Left colon (tissue), 2 donors: ENCODE results near the gene CAB39L. TPM values are rescaled to one million over a fixed set of nuclear protein-coding genes. Genes with fewer than 3 reads are reported as not detected.

Experiments
- ATAC-seq: fragments of 200-7000 bp; cut with Tn5 transposase; one replicate; pipeline ENCODE4 v1.9.1; 2020; ENCODE audit warnings: mild to moderate bottlenecking, moderate library complexity
- DNase-seq, 2 donors: peaks; one replicate each; pipeline ENCODE4 v3.0.0-alpha.2; 2020
- intact Hi-C, 2 donors: fragments of 100-400 bp; cut with DNase I in 1 of 2; cut with micrococcal nuclease in 1 of 2; formaldehyde crosslinking; loops; one replicate each; pipeline versions ENCODE4 v1.11.2 to v1.14.0; 2022; cut with DNase I, micrococcal nuclease
- total RNA-seq, 2 donors: library from RNA; stranded (reverse); fragmentation: NEBNext Ultra II Directional; extraction: Animal tissue kit (Norgen Biotek cat#: 25700); gene quantifications; one replicate each; pipeline ENCODE4 v1.2.1, GENCODE V29; 2021
- donor health status: DM: no; HTN: no; CAD: no.
- donor health status: DM: yes; HTN: yes; CAD: no.

CAB39L gene
- total RNA-seq, 2 donors from 2014 or later: 6.8 to 13.5 TPM

GRCh38 chr13:49444524-49445395 is 896 bp upstream of the CAB39L start:
- DNase-seq (peak; percentile 14 to 31), ATAC-seq (peak; percentile 25)
- intact Hi-C loops: no loop called here

- intact Hi-C loops: no loop called here
- ATAC-seq (no peak), DNase-seq (no peak)
Observed at GRCh38 chr13:49443357-49443703, 534 bp downstream of the CAB39L start.

GRCh38 chr13:49441846-49442245 is 2.0 kb downstream of the CAB39L start:
- no peak for ATAC-seq
- intact Hi-C loops: no loop called here
- DNase-seq: no peak

GRCh38 chr13:49441312-49441711 is 2.6 kb downstream of the CAB39L start:
- DNase-seq (no peak), ATAC-seq (no peak)
- intact Hi-C loops: no loop called here

DNA sequence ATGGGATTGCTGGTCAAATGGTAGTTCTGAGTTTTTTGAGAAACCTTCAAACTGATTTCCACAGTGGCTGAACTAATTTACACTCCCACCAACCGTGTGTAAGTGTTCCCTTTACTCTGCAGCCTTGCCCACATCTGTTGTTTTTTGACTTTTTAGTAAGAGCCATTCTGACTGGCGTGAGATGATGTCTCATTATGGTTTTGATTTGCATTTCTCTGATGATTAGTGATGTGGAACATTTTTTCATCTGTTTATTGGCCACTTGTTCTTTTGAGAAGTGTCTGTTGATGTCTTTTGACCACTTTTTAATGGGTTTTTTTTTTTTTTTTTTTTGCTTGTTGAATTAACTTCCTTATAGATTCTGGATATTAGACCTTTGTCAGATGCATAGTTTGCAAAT is 4.3 kb downstream of the CAB39L start:
- no peak for DNase-seq
- intact Hi-C loops: no loop called here
- no peak for ATAC-seq

GRCh38 chr13:49437705-49438104 is 6.2 kb downstream of the CAB39L start:
- intact Hi-C loops: loop anchor here in 1 of 2 donors (2.0 kb wide), 1 partner anchor 137 kb away; no protein-coding TSS in a partner anchor
- no peak for DNase-seq
- no peak for ATAC-seq

DNA sequence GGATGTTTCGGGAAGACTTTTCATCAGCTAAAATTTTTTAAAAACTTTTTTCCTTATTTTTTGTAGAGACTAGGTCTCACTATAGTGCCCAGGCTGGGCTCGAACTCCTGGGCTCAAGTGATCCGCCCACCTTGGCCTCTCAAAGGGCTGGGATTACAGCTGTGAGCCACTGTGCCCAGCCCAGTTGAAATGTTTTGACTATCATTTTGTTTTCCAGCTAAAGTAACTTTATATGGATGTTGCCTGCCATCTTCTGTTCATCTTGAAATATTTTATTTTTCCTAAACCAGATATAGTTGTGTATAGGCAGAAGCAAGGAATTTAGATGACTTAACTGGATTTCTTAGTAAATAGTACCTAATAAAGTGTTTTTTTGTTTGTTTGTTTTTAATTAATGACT is 7.0 kb downstream of the CAB39L start:
- no peak for DNase-seq
- intact Hi-C loops: loop anchor here in 1 of 2 donors (2.0 kb wide), 1 partner anchor 136 kb away; no protein-coding TSS in a partner anchor
- peak; percentile 59 for ATAC-seq

DNA sequence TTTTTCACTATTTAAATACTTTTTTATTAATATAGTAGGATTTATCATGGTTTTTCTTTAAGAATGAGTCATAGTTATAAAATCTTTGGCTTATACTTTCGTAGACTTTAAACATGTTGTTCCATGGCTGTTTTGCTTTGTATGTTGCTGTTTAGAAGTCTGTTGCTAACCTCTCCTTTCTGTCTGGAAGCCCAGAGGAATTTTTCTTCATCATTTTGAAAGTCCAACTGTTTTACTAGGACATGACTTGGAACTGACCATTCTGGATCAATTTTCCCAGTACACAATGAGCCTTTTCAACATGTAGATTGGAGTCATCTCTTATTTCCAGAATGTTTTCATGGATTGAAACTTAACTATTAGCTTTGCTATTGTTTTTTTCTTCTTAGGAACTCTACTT is 7.9 kb downstream of the CAB39L start:
- DNase-seq: no peak
- ATAC-seq: no peak
- intact Hi-C loops: loop anchor here in 1 of 2 donors (2.0 kb wide), 1 partner anchor 135 kb away; no protein-coding TSS in a partner anchor

DNA sequence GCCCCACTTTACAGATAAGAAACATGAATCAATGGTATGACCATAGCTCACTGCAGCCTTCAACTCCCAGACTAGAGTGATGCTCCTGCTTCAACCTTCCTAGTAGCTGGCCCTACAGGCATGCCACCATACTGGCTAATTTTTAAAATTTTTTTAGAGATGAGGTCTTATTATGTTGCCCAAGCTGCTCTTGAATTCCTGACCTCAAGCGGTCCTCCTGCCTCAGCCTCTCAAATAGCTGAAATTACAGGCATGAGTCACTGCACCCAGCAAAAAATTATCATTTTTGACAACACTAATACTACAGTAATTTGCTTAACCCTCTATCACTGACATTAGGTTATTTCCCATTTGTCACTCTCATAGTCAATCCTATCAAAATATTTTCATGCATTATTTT is 14.7 kb downstream of the CAB39L start:
- ATAC-seq (no peak), DNase-seq (no peak)
- intact Hi-C loops: no loop called here

DNA sequence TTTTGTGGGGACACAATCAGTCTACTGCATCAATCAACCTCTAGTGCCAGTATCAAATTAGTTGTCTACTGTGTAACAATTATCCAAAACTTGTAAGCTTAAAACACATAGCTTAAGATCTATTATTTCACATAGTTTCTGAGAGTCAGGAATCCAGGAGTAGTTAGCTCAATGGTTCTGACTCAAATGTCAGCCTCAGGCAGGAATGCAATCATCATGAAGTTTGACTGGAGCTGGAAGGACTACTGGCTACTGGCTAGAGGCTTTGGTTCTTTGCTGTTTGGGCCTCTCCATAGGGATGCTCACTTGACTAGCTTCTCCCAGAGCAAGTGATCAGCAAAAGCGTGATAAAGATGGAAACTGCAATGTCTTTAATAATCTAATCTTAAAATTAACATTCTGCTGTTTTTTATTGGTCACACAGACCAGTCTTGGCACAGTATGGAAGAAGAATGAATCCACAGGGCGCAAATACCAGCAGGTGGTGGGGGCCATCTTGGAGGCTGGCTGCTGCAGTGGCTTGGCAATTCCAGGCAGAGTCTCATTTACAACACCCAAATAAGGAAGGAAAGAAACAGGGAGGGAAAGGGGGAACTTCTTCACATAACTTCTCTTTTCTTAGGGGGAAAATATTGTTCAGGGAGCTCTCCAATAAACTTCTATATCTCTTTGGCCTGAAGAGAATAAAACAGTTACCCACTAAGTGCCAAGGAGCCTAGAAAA is 15.7 kb downstream of the CAB39L start:
- ATAC-seq: no peak

DNA sequence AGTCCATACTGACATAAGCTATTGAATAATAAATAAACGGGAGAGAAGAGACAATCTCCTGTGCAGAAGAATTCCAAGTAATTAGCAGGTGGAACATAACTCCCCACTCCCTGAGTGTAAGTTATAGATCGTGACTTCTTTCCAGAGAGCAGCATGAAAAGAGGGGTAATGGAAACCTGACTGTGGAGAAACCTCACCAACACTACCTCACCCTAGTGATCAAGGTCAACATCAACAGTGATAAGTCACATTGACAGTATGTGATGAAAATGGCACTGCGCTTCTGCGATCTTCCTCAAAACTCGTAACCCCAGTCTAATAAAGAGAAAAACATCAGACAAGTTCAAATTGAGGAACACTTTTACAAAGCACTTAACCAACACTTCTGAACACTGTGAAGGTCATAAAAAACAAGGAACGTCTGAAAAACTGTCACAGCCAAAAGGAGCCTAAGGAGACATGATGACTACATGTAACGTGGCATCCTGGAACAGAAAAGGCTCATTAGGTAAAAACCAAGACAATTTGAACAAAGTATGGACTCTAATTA is 19.8 kb downstream of the CAB39L start:
- ATAC-seq (no peak), DNase-seq (no peak)
- intact Hi-C loops: no loop called here

More for the DNA sequence above, 15.7 kb downstream of the CAB39L start:
- intact Hi-C loops: no loop called here
- no peak for DNase-seq

DNA sequence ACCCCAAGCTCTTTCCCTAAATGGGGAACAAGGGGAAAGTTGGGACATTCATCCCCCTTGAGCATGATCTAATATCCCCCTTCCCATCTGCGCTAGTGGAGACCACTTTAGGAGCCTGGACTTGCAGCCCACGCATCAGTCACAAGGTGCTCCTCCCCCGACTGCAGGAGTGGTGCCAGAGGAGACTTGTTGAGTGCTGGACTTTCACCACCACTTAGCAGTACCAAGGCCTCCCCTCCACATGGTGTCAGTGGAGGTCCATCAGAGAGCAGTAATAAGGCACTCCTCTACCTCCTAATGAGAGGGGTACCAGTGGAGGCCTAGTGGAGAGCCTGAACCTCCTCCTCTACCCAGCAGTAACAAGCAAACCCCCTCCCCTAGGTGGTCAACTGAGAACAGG is 22.5 kb downstream of the CAB39L start:
- ATAC-seq: no peak
- peak in 1 of 2 donors; percentile 10 for DNase-seq
- intact Hi-C loops: no loop called here

- intact Hi-C loops: no loop called here
- ATAC-seq (no peak), DNase-seq (no peak)
Observed at GRCh38 chr13:49419276-49419675, 24.6 kb downstream of the CAB39L start.

- intact Hi-C loops: no loop called here
- ATAC-seq (no peak), DNase-seq (no peak)
Observed at GRCh38 chr13:49418206-49418605, 25.7 kb downstream of the CAB39L start.

DNA sequence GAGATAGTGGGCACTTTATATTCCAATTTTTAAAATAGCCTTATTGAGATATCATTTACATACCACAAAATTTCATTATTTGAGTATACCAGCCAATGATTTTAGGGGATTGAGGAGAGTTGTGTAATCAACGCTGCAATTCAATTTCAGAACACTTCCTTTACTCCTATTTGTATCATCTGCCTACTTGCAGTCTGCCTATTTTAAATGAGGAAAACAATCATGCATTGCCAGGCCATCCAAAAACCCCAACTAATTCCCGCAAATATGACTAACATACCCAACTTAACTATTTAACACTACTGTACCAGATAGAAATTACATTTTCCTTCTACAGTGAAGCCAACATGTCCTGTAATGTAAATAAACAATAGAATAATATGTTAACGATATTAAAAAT is 26.7 kb downstream of the CAB39L start:
- DNase-seq: no peak
- intact Hi-C loops: no loop called here
- ATAC-seq: no peak

GRCh38 chr13:49412749-49413148 is 31.1 kb downstream of the CAB39L start:
- DNase-seq (no peak), ATAC-seq (no peak)
- intact Hi-C loops: no loop called here

DNA sequence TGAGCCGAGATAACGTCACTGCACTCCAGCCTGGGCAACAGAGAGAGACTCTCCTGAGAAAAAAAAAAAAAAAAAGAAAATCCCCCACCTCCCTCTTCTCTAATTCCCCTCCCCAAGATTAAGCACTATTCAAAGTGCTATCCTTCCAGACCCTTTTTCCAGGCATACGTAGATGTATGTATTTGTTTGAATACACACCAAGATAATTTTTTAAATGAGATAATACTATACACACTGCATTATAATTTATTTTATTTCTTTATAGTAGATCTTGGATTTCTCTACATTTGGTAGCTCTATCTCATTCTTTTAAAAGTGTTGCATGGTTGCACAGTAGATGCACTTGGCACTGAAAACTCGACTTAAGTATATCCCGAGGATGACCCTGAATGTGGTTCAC is 32.5 kb downstream of the CAB39L start:
- DNase-seq (no peak), ATAC-seq (no peak)
- intact Hi-C loops: no loop called here

GRCh38 chr13:49410477-49410876 is 33.4 kb downstream of the CAB39L start:
- intact Hi-C loops: no loop called here
- ATAC-seq (no peak), DNase-seq (no peak)

DNA sequence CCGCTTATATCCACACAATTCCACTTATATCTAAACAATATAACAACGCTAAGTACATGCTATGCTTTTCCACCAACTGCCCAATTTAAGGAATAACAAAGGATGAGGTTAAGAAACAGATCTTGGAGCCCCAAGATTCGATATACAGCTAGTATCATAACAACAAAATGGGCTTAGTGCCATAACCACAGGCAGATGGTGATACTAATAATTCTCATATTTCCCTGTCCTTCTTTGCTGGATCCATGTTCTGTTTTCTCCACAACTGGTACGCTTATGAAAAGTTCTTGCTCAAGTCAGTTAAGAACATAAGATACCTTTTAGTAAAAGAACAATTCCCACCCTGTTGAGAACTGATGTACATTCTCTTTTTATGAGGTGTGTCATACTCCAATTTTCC is 33.9 kb downstream of the CAB39L start:
- ATAC-seq (no peak), DNase-seq (no peak)
- intact Hi-C loops: no loop called here

DNA sequence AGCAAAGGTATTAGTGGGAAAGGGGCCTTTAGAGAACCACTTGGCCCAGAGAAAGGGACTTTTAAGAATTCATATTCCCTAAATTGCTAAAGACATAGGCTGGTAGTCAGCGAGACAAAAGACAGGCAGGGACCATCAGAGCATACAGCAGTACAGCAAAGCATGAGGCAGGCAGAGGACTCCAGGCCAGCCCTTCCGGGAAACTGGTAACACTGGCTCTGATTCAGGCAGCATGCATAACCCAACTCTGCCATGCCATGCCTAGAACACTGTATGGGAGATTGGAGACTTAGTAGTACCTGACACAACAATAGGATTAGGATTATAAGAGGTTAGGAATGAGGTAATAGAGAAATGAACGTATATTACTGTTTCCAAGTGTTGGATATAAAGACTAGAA is 34.9 kb downstream of the CAB39L start:
- ATAC-seq: no peak
- DNase-seq: no peak
- intact Hi-C loops: no loop called here
